GM12874 (cell line): ENCODE data around the gene BNIP5.

Source experiments
- TF ChIP-seq, protein P1 (sequence below): IDR thresholded peaks from 2 replicates; pipeline ENCODE4 v1.5.1; 2011; ENCODE audit warnings: low read depth, mild to moderate bottlenecking, control low read depth, low read length, moderate library complexity; ENCODE audit not compliant: insufficient read depth

Gene BNIP5

DNA sequence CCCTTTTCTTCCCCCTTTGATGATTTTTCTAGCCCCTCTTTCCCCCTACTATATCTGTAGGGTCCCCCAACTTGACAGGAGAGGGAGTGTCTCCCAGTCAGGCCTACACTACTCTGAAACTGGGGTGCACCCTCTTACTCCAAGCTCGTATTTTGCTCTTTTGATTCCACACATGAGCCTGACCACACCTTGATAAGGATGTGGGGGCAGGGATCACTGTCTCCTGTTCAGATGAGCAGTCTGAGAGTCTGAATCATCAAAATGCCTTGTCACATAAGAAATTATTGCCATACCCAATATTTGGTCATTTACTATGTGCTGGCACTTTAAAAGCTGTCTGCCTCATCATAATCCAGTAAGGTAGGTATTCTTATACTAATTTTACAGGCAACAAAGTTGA is 50.9 kb downstream of the BNIP5 start:
- TF ChIP-seq, protein P1, sequence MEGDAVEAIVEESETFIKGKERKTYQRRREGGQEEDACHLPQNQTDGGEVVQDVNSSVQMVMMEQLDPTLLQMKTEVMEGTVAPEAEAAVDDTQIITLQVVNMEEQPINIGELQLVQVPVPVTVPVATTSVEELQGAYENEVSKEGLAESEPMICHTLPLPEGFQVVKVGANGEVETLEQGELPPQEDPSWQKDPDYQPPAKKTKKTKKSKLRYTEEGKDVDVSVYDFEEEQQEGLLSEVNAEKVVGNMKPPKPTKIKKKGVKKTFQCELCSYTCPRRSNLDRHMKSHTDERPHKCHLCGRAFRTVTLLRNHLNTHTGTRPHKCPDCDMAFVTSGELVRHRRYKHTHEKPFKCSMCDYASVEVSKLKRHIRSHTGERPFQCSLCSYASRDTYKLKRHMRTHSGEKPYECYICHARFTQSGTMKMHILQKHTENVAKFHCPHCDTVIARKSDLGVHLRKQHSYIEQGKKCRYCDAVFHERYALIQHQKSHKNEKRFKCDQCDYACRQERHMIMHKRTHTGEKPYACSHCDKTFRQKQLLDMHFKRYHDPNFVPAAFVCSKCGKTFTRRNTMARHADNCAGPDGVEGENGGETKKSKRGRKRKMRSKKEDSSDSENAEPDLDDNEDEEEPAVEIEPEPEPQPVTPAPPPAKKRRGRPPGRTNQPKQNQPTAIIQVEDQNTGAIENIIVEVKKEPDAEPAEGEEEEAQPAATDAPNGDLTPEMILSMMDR = no peak

DNA sequence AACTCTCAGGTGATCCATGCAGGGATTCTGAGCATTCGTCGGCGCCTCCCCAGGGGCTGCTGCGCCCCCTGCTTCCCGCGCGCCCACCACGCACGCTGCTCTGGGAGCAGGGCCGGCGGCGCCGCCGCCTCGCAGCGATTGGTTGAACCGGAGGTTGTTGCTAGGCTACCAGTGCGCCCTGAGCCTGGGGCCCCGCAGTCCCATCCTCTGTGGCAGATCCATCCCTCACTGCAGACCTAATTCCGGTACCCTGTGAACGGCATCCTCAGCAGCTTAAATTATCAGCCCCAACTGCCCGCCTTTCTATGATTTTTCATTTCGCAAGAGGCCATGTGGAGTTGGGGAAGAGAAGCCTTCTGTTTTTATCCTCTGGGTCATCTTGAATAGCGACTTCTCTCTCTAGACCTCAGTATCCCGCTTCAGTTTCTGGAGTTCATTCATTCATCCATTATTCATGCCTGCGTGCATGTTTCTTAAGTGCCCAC is 51.5 kb downstream of the BNIP5 start:
- TF ChIP-seq, protein P1 = no peak

DNA sequence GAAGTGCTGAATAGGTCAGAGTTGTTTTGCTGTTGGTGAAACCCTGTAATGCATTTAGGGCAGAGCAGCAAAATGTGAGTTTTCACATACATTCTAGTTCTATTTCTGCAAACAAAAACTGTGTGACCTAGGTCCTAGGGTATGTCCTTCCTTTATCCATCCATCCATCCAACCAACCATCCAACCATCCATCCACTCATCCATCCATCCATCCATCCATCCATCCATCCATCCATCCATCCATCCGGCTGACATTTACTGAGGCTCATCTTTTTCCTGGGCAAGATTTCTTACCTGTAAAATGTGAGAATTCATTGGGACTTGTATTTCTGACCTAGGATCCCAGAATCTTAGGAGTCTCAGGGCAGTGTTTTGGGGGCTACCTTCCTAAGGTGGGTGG is 52.3 kb downstream of the BNIP5 start:
- TF ChIP-seq, protein P1 = no peak

DNA sequence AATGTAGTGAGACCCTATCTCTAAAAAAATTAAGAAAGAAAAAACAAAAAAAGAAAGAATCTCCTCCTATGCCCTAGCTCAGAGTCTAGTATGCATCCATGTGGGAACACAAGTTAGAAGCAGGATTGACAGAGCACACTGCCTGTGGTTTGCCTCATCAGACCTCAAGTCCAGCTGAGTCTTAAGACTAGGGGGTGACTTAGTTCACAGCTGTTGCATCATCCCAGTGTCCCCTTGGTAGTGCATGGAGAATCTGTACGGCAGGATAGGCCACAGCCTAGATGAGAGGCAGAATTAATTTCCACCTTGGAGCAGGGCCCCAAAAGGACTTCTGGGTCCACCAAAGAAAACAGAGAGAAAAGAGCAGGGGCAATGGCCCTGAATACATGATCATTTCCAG is 53.1 kb downstream of the BNIP5 start:
- TF ChIP-seq, protein P1 = no peak

DNA sequence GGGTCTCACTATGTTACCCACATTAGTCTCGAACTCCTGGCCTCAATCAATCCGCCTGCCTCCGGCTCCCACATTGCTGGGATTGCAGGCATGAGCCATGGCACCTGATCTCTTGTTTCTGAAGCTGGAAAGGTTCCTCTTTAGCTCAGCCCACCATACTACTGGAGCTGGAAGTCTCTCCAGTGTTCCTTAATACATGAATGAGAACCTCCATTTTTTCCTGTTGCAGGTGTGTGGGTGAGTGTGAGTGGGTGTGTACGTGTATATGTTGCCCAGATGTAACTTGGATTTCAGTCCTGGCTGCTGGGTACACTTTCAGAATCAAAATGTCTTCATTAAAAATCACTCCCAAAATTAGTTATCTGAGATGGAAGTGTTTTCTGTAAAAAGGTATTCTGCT is 55.7 kb downstream of the BNIP5 start:
- TF ChIP-seq, protein P1 = no peak

DNA sequence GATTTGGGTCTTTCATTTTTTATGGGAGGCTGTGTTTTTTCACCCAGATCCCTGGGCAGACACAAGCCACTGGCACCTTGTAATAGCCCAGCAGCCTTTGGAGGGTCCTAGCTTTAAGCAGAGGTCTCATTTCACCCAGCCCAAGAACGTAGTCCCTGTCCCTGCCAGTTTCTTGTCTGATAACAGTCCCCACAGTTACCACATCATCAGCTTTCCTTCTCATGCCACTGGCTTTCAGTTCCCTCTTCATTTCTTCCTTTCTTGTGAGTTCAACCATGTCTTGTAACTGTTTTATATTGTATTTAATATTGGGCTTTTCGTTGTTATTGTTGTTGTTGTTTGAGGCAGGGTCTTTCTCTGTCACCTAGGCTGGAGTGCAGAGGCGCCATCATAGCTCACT is 56.2 kb downstream of the BNIP5 start:
- TF ChIP-seq, protein P1 = no peak

DNA sequence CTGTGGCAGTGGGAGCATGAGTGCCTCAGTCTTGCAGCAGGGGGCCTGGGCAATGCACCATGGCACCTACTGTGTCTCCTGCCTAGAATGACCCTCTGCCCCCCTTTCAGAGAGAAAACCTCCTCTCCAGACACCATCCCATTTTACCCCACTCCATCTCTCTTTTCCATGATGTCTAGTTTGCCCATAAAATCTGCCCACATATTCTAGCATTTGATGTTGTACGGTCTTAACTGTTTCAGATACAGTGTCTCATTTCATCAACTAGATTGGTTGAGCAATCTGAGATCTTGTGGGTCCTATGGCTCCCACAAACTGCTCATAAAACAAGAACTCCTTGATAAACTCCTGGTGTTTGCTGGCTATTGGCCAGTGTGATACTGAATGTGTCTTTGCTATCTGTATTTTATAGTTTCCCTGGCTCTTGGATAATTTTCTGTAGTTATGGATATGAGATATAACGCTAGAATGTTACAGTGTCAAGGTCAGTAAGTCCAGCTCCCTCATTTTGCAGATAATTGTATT is 58.7 kb downstream of the BNIP5 start:
- TF ChIP-seq, protein P1 = no peak
